ENCODE measurements around the gene BCAS4. TPM values are rescaled to one million over a fixed set of nuclear protein-coding genes. Genes with fewer than 3 reads are reported as not detected.

The BCAS4 gene
- total RNA-seq, 4 donors from 2014 or later: 6.6 to 15.7 (median 13.1) TPM

- Histone ChIP-seq H3K4me1 (peaks cover 13 to 22% of the 10 kb centered on the region in 2 donors), H3K27me3 (no peaks in the 10 kb centered on the region), H3K4me3 (replicated peaks in 1 of 3) (no peak overlapping the region), H3K36me3 (no peaks in the 10 kb centered on the region), H3K27ac (no peak overlapping the region), H3K9me3 (no peaks in the 10 kb centered on the region)
- intact Hi-C loops (cut with DNase I): no loop called here
- no peak for DNase-seq
- TF ChIP-seq POLR2A (IDR thresholded peaks at IDR 0.05) (no peak), CTCF (IDR thresholded peaks at IDR 0.05) (no peak)
- 76 to 88% methylated on average over 9 of the region's 9 CpGs for WGBS, 2 donors
These were observed 18.9 kb downstream of the BCAS4 start for GRCh38 chr20:50813801-50814200.

DNA sequence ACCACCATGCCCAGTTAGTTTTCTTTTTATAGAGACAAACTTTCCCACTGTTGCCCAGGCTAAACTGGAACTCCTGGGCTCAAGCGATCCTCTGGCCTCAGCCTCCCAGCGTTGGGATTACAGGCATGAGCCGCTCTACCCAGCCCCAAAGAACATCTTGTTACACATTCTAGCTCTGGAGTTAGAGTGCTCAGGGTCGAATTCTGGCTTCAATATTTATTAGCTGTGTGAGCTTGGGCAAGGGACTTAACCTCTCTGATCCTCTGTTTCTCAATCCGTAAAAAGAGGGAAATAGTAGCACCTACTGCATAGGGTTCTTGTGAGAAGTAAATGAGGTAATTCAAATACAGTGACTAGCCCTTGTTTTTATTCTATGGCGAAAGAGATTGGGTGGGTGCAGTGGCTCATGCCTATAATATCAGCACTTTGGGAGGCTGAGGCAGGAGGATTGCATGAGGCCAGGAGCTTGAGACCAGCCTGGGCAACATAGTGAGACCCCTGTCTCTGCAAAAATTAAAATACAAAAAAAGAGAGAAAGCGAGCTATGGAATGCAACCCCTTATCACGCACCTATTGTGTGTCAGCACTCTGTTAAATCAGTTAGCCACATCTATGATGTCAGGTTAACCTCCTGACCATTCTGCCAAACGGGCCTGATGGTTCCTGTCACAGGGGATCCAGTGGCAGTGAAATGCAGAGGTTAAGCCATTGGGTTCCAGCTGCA, 19.7 kb downstream of the BCAS4 start:
- intact Hi-C loops (cut with DNase I): loop anchor here (5.0 kb wide), 1 partner anchor 113 kb away; no protein-coding TSS in a partner anchor
- Histone ChIP-seq H3K36me3 (no peaks in the 10 kb centered on the region), H3K4me3 (replicated peaks in 1 of 3) (no peak overlapping the region), H3K27ac (peak overlapping the region; percentile 70 to 87 (median 87)), H3K27me3 (no peaks in the 10 kb centered on the region), H3K9me3 (no peaks in the 10 kb centered on the region), H3K4me1 (peaks cover 13 to 22% of the 10 kb centered on the region in 2 donors)
- DNase-seq: no peak
- TF ChIP-seq CTCF (IDR thresholded peaks at IDR 0.05) (no peak), POLR2A (IDR thresholded peaks at IDR 0.05) (no peak)
- 84 to 90% methylated on average over 9 of the region's 9 CpGs for WGBS, 2 donors

DNA sequence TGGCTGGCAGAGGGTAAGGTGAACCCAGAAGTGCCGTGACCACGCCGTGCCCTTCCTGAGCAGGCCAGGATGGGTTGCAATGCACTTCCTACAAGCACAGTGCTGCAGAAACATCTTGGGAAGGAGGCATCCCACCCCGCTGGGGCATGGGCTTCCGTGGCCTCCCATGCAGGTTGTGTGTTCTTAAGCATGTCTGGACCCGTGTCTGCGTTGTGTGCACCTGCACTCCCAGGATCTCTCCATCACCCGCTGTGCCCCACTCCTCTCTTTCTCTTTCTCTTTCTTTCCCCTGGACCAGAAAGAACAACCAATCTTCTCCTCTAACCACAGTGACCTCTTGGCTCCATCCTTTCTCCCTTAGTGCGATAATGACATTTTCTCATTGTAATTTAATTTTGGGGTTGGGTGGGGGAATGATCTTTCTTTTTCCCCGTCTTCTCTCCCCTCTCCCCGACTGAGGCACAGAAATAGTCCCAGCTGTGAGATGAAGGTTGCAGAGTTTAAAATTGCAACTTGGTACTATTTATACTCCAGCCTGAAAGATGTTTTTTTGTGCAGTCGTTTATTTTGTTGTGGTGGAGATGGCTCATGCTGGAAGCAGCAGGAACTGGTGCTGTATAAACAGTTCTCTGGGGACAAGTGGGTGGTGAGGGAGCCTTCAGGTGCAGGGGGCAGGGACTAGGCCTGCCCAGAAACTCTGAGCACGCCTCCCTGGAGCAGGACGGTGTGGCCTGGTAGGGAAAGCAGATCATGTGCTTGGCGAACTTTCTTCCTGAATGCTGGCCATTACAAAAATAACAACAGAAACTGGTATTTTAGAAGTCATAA, 20.5 kb downstream of the BCAS4 start:
- H3K4me3 ChIP-seq (replicated peaks in 1 of 3): no peak overlapping the region
- H3K36me3 ChIP-seq: no peaks in the 10 kb centered on the region
- intact Hi-C loops (cut with DNase I): loop anchor here (5.0 kb wide), 1 partner anchor 112 kb away; no protein-coding TSS in a partner anchor

DNA sequence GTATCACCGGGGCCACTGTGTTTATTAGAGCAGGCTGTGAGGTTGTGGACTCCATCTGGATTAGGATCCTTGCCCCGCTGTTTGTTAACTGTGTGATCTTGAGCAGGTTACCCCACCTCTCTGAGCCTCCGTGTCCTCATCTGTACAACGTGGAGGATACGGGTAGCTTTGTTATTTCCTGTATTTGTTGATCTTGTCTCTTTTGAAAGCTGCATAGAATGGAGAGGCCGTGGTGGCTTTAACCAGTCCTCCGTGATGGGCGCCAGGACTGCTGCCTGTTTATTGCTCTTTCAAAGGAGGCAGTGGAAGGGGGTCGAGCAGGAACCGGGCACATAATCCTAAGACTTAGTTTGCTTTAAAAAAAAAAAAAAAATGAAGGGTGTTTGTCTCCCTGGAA, 22.9 kb downstream of the BCAS4 start:
- Histone ChIP-seq H3K9me3 (no peaks in the 10 kb centered on the region), H3K27ac (peak overlapping the region; percentile 47 to 87 (median 62)), H3K4me3 (replicated peaks in 1 of 3) (no peak overlapping the region), H3K36me3 (no peaks in the 10 kb centered on the region), H3K4me1 (peaks cover 13 to 26% of the 10 kb centered on the region in 2 donors), H3K27me3 (no peaks in the 10 kb centered on the region)
- WGBS, 2 donors: 71 to 75% methylated on average over 10 of the region's 10 CpGs
- intact Hi-C loops (cut with DNase I): loop anchor here (5.0 kb wide), 1 partner anchor 110 kb away; no protein-coding TSS in a partner anchor
- DNase-seq: no peak
- TF ChIP-seq POLR2A (IDR thresholded peaks at IDR 0.05) (no peak), CTCF (IDR thresholded peaks at IDR 0.05) (no peak)

More for the DNA sequence above, 20.5 kb downstream of the BCAS4 start:
- DNase-seq: peak; percentile 94
- 40 to 41% methylated on average over 15 of the region's 15 CpGs for WGBS, 2 donors
- Histone ChIP-seq H3K27ac (peak overlapping the region; percentile 87 to 93 (median 87)), H3K4me1 (peaks cover 13 to 22% of the 10 kb centered on the region in 2 donors), H3K27me3 (no peaks in the 10 kb centered on the region), H3K9me3 (no peaks in the 10 kb centered on the region)
- TF ChIP-seq POLR2A (IDR thresholded peaks at IDR 0.05) (peak in 1 of 2 donors; percentile 53), CTCF (IDR thresholded peaks at IDR 0.05) (no peak)

All from thyroid gland (tissue), 4 donors.